GM12878 (cell line): ENCODE results near the gene ADGRB2.

Source experiments
- MAX ChIP-seq: IDR thresholded peaks from 2 replicates; pipeline ENCODE4 v1.6.1; 2012; ENCODE audit warnings: low read depth, low read length, improper control_type of control experiment
- RFX5 ChIP-seq: IDR thresholded peaks from 2 replicates; pipeline ENCODE4 v1.6.1; 2011; ENCODE audit warnings: low read depth, low read length, improper control_type of control experiment
- SP1 ChIP-seq: IDR thresholded peaks from one replicate; pipeline ENCODE4 v1.6.1; 2011; ENCODE audit warnings: low read depth, low read length
- TAF1 ChIP-seq: IDR thresholded peaks from 2 replicates; pipeline ENCODE4 v1.6.1; 2011; ENCODE audit warnings: mild to moderate bottlenecking, low read depth, low read length, borderline replicate concordance
- USF1 ChIP-seq: IDR thresholded peaks from 2 replicates; pipeline ENCODE4 v1.6.1; 2011; ENCODE audit warnings: borderline replicate concordance, low read depth, mild to moderate bottlenecking, moderate library complexity, mixed read lengths, low read length; ENCODE audit not compliant: insufficient read depth; ENCODE audit errors: extremely low read length

GRCh38 chr1:31757989-31758388 lies 6.2 kb downstream of the ADGRB2 start:
- no peak for TF ChIP-seq MAX
- no peak for TF ChIP-seq SP1
- TF ChIP-seq RFX5 = no peak
- no peak for TF ChIP-seq USF1
- TF ChIP-seq TAF1 = no peak
